Suppressor macrophage treated with lipopolysaccharide for 4 hours (primary cell): ENCODE results near the gene ASPG.

Experiments used
- DNase-seq: peaks from one replicate; pipeline ENCODE4 v3.0.0-alpha.2; 2020

The ASPG gene

DNA sequence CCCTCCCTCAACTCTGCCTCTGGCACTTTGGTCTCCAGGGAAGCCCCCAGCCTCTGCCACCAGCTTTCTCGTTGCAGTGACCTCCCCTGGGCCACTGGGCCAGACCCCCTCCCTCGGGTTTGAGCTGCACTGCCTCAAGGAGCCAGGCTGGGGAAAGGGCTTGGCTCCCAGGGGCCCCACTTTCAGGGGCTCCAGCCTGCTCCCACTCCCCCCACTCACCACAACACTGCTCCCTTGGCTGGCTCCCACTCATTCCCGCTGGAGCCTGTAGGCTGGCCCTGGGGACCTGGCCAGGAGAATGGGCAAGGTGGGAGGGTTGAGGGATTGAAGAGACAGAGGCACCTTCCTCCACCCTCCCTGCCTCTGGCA is 33.6 kb downstream of the ASPG start:
- DNase-seq: no peak

DNA sequence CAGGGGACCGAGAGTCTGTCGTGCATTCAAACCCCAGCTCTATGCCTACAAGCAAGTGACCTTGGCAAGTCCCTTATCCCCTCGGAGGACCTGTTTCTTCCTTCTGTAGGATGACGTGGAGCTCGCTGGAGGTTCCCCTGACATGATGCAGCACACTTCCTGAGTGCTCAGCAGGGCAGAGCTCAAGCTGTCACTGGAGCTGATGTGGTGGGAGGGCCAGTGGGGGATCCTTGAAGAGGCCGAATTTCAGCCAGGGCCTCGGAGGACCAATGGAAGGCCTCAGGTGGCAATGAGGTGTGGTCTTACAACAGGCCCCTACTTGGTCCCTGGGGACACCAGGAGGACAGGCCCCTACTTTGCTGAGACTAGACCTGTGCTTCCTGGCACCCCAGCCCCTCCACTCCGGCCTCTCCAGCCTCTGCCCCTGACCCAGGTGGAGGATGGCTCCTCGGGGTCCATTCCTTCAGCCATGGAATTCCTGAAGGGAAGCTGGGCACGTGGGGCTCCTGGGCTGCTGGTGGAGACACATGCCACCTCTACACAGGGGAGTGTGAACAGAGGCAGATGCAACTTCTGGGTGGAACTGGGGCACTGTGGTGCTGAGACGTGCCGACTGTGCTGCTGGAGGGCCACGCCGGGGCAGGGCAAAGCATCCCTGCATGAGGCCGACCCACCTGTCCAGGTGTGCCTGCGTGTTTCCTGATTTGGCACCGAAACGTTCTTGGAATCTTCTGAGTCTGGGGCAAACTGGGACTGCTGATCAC is 34.2 kb downstream of the ASPG start:
- DNase-seq: no peak

DNA sequence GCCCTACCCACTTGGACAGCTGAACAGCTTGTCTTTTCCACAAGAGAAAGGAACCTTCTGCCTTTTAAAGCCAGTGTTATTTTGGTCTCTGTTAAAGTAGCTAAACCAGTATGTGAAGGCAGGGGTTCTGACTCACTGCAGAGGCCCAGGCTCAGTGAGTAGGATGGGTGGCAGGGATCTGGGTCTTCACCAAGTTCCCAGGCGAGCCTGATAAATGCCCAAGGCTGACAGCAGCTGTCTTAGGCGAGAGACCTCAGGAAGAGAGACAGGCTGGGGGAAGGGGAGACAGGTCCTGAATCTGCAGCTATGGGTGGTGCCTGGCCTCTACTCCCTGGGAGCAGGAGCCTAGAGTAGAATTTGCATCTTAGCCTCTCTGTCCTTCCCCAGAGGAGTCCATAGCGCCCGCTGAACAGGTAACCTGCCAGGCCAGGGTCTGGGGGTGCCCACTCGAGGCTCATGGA is 34.8 kb downstream of the ASPG start:
- no peak for DNase-seq

DNA sequence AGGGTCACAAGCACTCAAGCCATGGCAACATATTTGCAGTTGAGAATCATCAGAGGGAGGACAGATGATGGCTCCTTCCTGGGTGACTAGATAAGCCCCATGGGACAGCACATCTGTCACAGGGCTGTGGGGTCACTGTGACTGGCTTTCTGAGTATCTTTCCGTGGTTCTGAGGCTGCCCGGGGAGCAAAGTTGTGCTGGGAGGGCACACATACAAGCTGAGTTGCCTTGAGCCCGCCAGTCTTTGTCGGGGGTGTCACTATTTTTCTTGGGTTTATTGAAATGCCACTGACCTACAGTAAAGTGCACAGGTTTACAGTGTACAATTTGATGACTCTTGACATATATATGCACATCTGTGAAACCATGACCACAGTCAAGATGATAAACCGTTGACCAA is 35.6 kb downstream of the ASPG start:
- DNase-seq: no peak

DNA sequence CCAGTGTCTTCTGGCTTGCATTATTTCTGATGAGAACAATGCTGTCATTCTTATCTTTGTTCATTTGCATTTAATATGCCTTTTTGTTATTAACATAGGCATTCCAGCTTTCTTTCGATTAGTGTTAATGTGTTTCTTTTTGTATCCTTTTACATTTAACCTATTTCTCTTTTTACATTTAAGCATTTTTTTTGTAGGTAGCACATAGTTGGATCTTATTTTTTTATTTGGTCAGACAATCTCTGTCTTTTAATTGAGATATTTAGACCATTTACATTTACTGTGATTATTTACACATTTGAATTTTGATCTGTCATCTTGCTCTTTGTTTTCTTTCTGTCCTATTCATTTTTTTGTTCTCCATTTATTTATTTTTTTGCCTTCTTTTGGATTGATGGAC is 38.4 kb downstream of the ASPG start:
- no peak for DNase-seq

DNA sequence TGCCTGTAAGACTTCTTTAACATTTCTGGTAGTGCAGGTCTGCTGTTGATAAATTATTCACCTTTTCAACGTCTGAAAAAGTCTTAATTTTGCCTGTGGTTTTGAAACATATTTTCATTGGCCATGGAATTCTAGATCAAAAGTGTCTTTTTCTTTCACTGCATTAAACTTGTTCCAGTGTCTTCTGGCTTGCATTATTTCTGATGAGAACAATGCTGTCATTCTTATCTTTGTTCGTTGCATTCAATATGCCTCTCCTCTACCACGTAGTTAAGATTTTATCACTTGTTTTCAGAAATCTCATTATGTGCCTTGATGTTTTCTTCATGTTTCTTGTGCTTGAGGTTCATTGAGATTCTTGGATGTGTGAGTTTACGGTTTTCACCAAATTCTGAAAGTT is 39.5 kb downstream of the ASPG start:
- no peak for DNase-seq

DNA sequence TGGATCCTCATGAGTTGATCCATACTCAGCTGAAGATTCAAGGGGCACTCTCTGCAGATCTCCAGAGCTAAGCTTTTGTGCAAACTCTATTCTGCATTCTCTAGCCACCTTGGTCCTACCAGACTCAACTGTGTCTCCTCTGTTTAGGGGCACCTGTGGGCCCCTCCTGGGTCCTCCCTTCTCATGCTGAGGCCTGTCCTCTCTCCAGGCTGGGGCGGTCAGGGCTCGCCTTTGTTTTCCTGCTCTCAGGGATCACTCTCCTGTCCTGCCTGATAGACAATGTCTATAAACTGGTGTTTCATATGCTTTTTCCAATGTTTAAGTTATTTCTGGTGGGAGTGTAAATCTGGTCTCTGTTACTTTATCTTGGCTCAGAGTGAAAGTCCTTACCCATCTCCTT is 41.3 kb downstream of the ASPG start:
- DNase-seq: no peak

DNA sequence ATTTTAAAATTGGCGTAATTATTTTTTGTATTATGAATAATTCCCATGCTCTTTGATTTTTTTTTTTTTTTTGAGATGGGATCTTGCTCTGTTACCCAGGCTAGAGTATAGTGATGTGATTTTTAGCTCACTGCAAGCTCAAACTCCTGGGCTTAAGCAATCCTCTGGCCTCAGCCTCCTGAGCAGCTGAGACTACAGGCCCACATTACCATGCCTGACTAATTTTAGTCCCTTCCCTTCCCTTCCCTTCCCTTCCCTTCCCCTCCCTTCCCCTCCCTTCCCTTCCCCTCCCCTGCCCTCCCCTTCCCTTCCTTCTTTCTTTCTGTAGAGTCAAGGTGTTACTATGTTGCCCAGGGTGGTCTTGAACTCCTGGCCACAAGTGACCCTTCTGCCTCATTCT is 43.5 kb downstream of the ASPG start:
- no peak for DNase-seq

DNA sequence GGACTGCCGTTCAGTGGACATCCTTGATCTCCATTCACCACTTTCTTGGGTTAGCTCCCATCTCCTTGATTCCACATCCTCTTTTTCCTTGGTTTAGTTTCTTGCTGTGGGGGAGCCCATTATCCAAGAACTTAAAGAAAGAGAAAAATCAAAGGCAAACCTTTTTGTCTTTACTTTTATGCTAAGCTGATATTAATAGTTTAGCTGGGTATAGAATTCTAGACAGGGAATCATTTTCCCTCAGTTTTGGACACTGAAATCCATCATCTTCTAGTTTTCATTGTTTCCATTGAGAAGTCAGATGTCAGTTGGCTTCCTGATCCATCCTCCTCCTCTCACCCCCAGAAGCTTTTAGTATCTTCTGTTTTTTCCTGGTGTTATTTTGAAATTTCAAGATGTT is 44.1 kb downstream of the ASPG start:
- DNase-seq: no peak

DNA sequence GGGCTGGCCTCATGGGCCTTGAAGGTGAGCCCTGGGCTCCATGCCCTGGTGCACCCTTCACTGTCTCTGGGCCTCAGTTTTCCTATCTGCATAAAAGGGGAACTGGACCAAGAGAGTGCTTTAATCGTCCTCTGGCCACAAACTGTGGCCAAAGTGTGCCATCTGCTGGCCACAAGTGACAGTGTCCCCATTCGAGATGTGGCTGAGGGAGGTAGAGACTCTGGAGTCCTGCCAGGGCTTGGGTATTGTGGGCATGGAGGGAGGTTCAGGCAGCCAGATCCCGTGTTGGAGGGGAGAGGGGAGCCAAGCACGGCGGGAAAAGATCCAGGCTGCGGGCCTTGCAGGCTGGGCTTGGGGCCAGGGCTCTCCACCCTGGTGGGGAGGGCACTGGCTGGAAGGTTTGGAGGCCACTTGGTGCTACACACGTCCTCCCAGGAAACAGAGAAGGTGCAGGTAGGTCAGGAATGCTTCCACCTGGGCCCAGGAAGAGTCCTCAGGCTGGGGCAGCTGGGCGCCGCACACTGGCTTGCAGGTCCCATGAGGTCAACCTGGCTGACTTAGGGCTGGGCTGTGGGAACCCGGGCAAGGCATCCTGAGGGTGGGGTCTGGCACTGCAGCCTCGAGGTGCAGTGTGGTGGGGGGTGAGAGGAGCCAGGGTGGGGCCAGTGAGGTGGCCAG is 45.6 kb downstream of the ASPG start:
- peak; percentile 69 for DNase-seq

DNA sequence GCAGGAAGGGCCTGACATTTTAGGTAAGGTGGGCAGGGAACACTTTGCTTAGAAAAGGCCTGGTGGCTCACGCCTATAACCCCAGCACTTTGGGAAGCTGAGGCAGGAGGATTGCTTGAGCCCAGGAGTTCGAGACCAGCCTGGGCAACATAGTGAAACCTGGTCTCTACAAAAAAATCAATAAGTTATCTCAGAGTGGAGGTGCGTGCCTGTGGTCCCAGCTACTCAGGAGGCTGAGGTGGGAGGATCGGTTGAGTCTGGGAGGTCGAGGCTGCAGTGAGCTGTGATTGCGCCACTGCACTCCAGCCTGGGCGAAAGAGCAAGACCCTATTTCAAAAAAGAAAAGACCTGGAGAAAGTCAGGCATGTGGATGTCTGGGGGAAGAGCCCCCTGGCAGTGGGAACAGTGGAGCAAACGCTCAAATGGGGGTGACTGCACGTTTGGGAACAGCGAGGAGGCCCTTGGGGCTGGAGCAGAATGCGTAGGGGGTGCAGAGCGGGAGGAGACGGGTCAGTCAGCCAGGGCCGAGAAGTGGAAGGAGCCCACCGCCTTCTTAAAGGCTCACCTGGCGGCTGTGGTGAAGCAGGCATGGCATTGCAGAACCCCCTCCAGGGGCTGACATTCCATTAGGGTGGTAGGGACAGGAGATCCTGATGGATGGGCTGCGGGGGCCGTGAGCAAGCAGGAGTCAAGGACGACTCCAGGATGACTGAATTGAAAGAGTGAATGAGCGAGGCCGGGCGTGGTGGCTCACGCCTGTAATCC is 46.6 kb downstream of the ASPG start:
- no peak for DNase-seq

DNA sequence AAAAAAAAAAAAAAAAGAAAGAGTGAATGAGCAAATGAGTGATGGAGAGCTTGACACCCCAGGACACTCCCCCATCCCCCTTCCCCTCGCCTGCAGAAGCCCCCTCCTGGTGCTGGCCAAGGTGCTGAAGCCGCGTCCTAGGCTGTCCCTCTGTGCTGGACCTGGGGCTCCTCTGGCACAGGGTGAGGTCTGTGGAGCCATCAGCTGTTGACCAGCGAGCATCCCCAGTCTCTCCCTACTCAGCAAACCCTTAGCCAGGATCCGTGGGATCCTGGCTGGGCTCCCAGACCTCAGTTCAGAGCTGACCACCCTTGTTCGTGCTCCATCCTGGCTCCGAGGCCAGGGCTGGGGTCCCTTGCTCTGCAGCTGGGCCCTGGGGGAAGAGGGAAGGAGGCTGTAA is 47.5 kb downstream of the ASPG start:
- DNase-seq: no peak

DNA sequence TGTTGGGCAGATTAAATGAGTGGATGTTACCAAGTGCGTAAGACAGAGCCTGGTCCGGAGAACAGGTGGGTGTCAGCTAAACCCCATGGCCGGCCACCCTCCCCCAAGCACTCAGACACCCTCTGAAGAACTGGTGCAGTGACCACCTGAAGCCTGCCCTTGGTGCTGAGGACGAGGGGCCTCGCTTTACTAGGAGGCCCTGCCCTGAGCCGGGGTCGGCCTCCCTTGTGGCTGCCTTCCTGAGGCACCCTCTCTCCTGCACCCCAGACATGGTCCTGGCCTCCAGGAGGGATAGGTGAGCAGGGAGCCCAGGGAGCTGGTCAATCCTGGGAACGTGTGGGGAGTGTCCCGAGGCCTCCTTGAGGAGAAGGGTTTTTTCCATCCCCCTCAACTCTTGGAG is 48.0 kb downstream of the ASPG start:
- DNase-seq: no peak

DNA sequence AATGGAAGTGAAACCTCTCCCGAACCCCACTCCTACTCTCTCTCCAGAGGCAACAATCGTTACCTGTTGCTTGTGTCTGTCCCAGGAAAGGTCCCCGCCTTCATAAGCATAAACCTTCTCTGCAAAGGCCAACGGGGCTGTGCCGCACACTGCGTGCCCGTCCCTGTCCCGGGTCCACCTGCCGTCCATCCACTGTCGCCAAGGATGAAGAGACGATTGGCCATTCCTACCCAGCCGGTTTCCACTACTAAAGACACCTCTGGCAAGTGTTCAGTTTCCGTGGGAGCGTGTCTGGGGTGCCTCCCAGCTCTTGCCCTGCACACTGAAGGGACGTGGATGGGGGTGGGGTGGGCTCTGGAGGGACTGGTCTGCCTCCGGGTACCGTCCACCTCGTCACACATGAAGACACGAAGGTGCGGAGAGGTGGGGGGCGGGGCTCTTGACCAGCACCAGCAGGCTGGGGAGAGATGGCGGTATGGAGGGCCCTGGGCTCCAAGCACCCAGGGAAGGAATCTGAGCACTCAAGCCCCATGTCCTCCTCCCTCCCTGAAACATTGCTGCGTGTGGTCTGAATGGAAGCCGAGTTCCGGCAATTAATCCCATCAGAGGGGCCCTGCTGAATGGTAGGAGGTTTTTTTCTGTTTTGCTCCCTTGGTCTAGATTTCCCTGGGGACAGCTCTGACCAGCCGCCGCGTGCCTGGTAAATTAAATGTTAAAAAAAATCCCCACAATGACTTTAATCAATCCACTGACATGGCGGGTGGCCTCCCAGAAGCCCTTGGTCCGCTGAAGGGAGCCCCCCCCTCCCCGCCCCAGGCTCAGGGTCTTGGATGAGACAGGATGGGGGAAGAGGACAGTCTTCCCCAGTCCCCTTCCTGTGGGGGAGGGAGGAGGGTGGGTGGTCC is 48.8 kb downstream of the ASPG start:
- DNase-seq: no peak

DNA sequence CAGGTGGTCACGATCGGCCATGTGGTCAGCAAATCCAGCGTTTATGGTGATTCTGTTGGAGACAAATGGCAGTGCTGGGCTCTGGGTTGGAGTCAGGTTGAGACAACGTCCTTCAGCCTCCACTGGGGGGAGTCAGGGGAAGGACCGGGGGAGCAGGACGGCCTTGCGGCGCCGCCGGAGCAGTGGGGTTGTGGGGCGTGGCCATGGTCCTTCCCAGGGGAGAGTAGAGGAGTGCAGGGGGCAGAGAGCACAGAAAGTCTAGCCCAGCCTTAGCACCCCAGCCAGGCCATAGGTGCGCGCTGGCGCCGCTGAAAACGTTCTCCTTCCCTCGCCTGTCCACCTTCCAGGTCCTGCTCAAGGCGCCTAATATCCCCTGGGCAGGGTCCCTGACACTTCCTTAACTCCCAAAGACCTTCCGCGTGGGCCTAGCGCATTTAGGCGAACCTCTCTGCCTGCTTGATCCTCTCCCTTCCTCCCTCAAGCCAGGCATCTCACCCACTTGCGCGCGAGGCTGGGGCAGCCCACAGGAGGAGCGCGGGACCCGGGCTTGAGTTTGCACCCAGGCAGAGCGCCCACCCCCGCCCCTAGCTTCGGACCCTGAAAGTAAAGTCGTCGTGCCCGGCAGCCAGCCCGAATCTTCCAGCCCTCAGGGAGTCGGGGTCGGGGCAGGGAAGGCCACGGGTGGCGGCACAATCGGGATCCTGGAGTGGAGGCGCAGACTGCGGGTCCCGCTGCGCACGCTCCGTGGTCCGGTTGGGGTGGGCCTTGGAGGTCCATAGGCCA is 49.8 kb downstream of the ASPG start:
- no peak for DNase-seq

DNA sequence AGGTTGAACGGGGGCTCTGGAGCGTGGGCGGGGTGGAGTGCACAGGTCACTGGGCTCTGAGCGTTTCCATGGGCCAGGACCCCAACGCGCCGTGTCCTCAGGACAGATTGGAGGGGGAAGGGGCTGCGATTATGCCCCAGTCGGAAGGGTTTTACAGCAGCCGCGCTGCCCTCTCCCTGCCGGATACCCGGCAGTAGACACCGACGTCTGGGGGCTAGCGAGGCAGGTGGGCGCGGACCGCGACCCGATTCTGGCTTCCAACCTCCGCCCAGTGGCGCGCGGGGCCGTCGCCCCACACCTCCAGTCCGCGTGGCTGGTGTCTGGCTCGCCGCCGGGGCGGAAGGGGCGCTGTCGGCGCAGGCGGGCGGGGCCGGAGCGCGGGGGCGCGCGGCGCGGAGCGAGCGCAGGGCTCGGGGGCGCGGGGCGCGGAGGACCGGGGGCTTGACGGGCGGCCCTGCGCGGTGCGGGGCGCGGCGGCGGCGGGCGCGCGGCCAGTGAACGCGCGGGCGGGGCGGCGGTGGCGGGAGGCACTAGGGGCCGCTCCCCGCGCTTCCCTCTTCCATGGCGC is 50.5 kb downstream of the ASPG start:
- no peak for DNase-seq

DNA sequence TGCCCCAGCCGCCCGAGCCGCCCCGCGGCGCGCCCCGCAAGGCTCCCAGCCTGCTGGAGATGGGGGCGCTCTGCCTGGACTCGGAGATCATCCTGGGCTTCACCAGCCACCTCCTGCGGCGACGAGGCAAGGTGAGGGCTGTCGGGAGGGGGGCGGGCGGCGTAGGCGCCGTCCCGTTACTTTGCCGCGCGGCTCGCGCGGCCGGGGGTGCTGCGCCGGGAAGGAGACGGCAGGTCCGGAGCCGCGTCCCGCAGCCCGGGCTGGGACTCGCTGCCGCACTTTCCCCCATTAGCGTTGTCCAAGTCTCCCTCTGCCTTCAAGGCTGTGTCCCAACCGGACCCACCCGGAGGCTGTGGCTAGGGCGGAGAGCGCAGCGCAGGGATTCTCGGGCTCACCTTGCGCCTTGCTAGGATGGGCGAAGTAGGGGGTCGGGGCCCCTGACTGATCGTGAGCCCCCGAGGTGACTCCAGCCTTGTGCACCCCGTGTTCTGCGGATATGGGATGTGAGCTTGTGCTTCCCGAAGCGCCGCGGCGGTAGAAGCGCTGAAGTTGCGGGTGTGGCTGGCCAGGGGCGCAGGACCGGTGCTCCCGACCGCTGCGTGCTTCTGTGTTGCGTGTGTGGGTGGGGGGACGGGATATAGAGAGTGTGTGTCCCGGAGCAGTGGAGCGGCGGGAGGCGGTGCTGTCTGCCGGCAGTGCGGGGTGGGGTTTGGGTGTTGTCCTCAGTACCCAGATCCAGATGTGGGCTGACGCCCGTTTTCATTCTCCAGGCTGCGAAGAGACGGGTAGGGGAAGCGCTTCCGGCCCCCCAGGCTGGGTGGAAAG is 51.2 kb downstream of the ASPG start:
- DNase-seq: no peak

DNA sequence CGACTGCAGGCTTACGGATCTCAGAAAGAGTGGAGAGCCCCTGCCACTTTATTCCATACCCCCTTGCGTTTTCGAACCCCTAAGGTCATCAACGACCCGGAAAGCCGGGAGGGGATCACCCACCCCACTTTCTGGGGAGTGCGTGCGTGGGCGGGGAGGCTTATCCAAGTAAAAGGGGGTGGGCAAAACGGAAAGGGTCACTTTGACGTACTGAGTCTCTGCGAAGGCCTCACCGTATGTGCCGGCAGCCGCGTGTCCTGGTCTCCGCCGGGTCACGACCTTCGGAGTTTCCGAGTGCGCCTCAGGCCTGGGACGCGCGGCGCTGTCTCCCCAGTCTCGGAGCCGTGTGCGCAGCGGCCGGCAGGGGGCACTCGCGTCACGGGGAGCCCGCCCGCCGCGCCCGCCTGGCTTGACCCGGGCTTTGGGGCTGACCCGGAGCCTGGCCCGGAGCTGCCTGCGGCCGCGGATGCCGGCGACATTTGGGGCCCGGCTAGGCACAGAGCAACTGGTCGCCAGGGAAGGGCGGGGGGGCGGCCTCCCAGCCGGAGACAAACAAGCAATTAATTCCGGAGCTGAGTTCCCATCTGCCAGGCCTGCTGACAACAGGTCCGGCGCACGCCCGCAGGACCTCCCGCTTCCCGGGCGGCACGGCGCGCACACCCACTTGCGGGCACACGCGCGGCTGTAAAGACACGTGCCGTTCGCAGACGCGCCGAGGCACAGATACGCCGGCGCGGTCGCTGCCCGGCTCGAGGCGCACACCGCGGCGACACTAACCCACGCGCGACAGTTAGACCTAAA is 52.0 kb downstream of the ASPG start:
- peak; percentile 85 for DNase-seq

DNA sequence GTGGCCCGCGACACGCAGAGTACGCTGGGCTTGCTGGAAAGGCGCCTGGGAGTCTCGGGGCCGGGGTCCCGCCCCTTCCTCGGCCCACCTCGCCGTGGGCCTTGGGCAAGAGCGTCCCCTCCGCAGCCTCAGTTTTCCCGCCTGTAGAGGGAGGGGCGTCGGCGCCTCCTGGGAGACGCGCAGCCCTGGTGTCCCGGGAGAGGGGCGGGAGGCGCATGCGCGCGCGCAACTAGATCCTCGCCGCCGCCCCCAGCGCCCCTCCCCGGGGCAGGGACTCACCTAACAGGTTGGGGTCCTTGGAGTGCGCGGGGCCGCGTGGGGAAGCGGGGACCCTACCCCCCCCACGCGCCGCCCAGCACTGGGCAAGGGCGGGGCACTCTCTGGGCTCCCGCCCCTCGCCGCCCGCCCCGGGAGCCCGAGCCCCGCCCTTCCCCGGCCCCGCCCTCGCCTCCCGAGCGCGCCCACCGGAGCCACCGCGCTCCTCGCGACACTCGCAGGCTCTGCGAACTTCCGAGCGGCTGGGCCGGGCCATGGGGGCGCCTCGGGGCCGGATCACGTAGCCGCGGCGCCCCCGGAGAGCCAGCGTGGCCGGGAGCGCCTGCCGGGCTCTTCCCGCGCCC is 52.7 kb downstream of the ASPG start, which contains the start of gene KIF26A:
Gene KIF26A (plus strand): TSS at position 490 of the 620 bp plus-strand sequence. CDS start 136 bp downstream, outside the sequence.
- DNase-seq: no peak
